Stomach (tissue), 9 donors: ENCODE measurements around the gene COL23A1. TPM values are rescaled to one million over a fixed set of nuclear protein-coding genes. Genes with fewer than 3 reads are reported as not detected.
A peak's percentile ranks its signal among the peaks of the same experiment; 100 is the strongest.

ENCODE experiments used
- DNase-seq, 2 donors: peaks; one replicate each; pipeline versions ENCODE4 v3.0.0 to v3.0.0-alpha.2; 2013 to 2019
- H3K27ac ChIP-seq, 5 donors: fragments of 200-600 bp in 4 of 5; sonication (generic) in 4 of 5; one replicate each; pipeline ENCODE4 v1.5.1; 2013 to 2019; ENCODE audit warnings: mild to moderate bottlenecking in 1 of 5, moderate library complexity in 1 of 5
- H3K27me3 ChIP-seq, 3 donors: fragments of 200-600 bp; sonication (generic); one replicate each; pipeline ENCODE4 v1.5.1; 2017 to 2019; ENCODE audit warnings: mixed run types in 1 of 3
- H3K36me3 ChIP-seq, 4 donors: fragments of 200-600 bp; sonication (generic); 1 replicate in 3 of 4; 2 replicates in 1 of 4; pipeline ENCODE4 v1.5.1; 2016 to 2019
- H3K4me1 ChIP-seq, 4 donors: fragments of 200-600 bp; sonication (generic); one replicate each; pipeline ENCODE4 v1.5.1; 2016 to 2019
- H3K4me3 ChIP-seq, 4 donors: fragments of 200-600 bp; sonication (generic) in 3 of 4; one replicate each; pipeline ENCODE4 v1.5.1; 2016 to 2019; ENCODE audit warnings: mild to moderate bottlenecking in 1 of 4
- H3K9me3 ChIP-seq, 4 donors: fragments of 200-600 bp; sonication (generic); one replicate each; pipeline ENCODE4 v1.5.1; 2016 to 2019
- EP300 ChIP-seq: sonication (generic); formaldehyde crosslinking; IDR thresholded peaks from one replicate; pipeline ENCODE4 v1.6.1; 2017; ENCODE audit warnings: antibody characterized with exemption
- POLR2A ChIP-seq, 4 donors: fragments of 450-650 bp; IDR thresholded peaks; one replicate each; pipeline ENCODE4 v1.6.1; 2016; ENCODE audit warnings: antibody characterized with exemption in 4 of 4, control low read depth in 2 of 4, mild to moderate bottlenecking in 1 of 4, moderate library complexity in 1 of 4
- POLR2AphosphoS5 ChIP-seq, 3 donors: sonication (generic); formaldehyde crosslinking; IDR thresholded peaks; one replicate each; pipeline ENCODE4 v1.6.1; 2016; ENCODE audit warnings: antibody characterized with exemption in 3 of 3
- WGBS, 5 donors: extraction: QIAGEN DNeasy Blood & Tissue Kit in 3 of 5; methylation state at CpG; one replicate each; pipeline versions ENCODE4 v1.1.5 to v1.1.7; 2013 to 2018; 5-methylcytosine and 5-hydroxymethylcytosine counted together
- intact Hi-C: fragments of 100-400 bp; cut with DNase I; formaldehyde crosslinking; loops from one replicate; pipeline ENCODE4 v1.15.1; 2023; ENCODE audit warnings: low total_unique reads
- polyA plus RNA-seq, 3 donors: library from polyadenylated mRNA; stranded (reverse); fragments of 200-250 nt; gene quantifications; one replicate each; pipeline ENCODE4 v1.2.3, GENCODE V29; 2013
- total RNA-seq, 5 donors: library from RNA; depleted of rRNA; stranded (reverse); fragments of >200 nt; gene quantifications; one replicate each; pipeline versions ENCODE4 v1.1.0 to v1.2.3, GENCODE V29; 2014 to 2016
- TF ChIP-seq, protein P1 (sequence below), 7 experiments: fragments of 450-650 bp in 4 of 7; fragments of 200-600 bp in 3 of 7; sonication (generic) in 3 of 7; IDR thresholded peaks; one replicate each; pipeline ENCODE4 v1.5.1; 2016 to 2019; ENCODE audit warnings: antibody characterized with exemption in 7 of 7, control low read depth in 2 of 7, mild to moderate bottlenecking in 1 of 7
- donor health status: healthy with polysubstance abuse.
- donor health status: Bipolar disorder and iron deficiency.
- donor health status: healthy.

The COL23A1 gene
- total and polyA plus RNA-seq, 8 donors = under 0.01 to 7.0 (median 1.4) TPM

DNA sequence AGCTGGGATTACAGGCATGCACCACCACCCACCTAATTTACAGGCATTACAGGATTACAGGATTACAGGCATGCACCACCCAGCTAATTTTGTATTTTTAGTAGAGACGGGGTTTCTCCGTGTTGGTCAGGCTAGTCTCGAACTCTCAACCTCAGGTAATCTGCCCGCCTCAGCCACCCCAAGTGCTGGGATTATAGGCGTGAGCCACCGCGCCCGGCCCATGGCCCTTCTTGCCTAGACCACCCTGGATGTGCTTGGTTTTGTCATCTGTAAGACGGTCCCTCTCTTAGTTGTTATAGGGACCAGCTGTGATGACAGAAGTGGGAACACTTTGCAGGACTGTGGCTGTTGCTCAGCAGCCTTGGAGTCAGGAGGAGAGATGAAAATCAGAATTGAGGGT, 354.1 kb downstream of the COL23A1 start:
- TF ChIP-seq, protein P1, sequence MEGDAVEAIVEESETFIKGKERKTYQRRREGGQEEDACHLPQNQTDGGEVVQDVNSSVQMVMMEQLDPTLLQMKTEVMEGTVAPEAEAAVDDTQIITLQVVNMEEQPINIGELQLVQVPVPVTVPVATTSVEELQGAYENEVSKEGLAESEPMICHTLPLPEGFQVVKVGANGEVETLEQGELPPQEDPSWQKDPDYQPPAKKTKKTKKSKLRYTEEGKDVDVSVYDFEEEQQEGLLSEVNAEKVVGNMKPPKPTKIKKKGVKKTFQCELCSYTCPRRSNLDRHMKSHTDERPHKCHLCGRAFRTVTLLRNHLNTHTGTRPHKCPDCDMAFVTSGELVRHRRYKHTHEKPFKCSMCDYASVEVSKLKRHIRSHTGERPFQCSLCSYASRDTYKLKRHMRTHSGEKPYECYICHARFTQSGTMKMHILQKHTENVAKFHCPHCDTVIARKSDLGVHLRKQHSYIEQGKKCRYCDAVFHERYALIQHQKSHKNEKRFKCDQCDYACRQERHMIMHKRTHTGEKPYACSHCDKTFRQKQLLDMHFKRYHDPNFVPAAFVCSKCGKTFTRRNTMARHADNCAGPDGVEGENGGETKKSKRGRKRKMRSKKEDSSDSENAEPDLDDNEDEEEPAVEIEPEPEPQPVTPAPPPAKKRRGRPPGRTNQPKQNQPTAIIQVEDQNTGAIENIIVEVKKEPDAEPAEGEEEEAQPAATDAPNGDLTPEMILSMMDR (IDR thresholded peaks at IDR 0.05) = no peak
- TF ChIP-seq POLR2A (IDR thresholded peaks at IDR 0.05) (no peak), EP300 (no peak), POLR2AphosphoS5 (IDR thresholded peaks at IDR 0.05) (no peak)
- no peak for DNase-seq
- Histone ChIP-seq H3K4me1 (peaks cover 6 to 68% (median 40%) of the 10 kb centered on the region in 4 donors), H3K9me3 (no peaks in the 10 kb centered on the region), H3K36me3 (peaks cover 0 to 3% (median 2%) of the 10 kb centered on the region in 4 donors), H3K4me3 (no peak overlapping the region), H3K27ac (peak overlapping the region in 1 of 5 donors; percentile 10), H3K27me3 (no peaks in the 10 kb centered on the region)
- intact Hi-C loops = no loop called here
- WGBS, 5 donors = 86 to 92% (median 88%) methylated on average over 9 of the region's 9 CpGs

DNA sequence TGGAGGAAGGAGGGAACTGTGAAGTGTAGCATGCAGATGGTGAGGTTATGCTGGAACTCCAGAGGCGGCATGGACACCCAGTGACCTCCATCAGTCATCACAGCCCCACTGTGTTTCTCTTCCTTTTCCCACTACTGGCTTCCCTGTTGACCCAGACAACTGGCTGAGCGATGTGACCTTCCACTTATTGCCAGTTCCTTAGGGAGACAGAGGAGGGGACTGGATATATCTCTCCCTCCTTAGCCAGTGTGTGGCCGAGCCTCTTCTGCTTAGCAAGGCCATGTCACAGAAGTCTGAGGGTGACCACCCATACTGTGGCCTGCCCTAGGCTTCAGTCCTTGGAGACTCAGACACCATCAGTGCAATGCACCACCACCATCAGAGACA, 354.6 kb downstream of the COL23A1 start:
- DNase-seq = no peak
- Histone ChIP-seq H3K4me1 (peaks cover 11 to 72% (median 43%) of the 10 kb centered on the region in 4 donors), H3K27ac (no peak overlapping the region), H3K9me3 (no peaks in the 10 kb centered on the region), H3K36me3 (peaks cover 0 to 9% (median 3%) of the 10 kb centered on the region in 4 donors), H3K4me3 (no peak overlapping the region), H3K27me3 (no peaks in the 10 kb centered on the region)
- TF ChIP-seq POLR2AphosphoS5 (IDR thresholded peaks at IDR 0.05) (no peak), EP300 (no peak), POLR2A (IDR thresholded peaks at IDR 0.05) (no peak)
- TF ChIP-seq, protein P1 (IDR thresholded peaks at IDR 0.05) = no peak
- WGBS, 5 donors = 82 to 90% (median 83%) methylated on average over 3 of the region's 3 CpGs
- intact Hi-C loops = no loop called here

DNA sequence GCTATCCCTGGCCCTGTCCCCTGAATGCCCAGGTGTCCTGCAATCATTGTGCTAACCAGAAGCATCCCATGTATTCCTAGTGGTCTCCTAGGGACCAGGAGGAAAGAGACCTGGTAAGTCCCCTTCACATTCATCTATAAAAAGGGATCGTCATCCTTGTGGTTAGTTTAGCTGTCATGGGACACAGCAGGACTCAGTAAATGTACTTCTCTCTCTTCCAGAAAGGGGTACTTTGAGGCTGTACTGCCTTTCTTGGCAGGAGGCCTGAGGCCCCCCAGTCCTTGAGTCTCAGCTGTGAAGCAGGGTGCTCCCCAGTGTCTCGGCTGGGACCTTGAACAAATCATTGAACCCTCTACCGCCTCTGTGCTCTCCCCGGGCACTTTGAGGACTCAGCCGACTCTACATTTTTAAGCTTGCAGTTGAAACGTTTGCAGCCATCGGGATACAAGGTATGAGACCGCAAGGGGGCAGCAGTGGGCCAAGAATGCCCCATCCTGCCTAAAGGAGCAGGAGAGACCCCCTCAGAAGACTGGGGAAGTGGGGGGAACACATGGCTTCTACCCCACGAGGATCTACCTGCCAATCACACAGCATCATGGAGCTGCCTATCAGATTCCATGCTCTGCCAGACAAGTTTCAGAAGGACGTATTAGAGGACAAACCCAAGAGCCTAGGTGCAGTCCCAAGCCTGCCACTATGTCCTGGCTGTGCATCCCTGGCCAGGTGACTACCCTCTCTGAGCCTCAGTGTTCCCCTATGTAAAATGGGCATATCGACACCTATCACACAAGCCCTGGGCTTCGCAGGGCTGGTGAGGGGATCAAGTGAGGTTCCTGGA, 355.2 kb downstream of the COL23A1 start:
- 23 to 25% (median 23%) methylated on average over 12 of the region's 12 CpGs for WGBS, 5 donors
- no peak overlapping the region for H3K27ac ChIP-seq
- no peak for TF ChIP-seq EP300
- TF ChIP-seq, protein P1 (IDR thresholded peaks at IDR 0.05) = peak in 4 of 7 experiments; percentile 27 to 63 (median 53)
- DNase-seq = peak; percentile 73 to 87
- H3K4me3 ChIP-seq = no peak overlapping the region
- H3K4me1 ChIP-seq = peaks cover 11 to 72% (median 46%) of the 10 kb centered on the region in 4 donors
- H3K9me3 ChIP-seq = no peaks in the 10 kb centered on the region
- intact Hi-C loops = no loop called here
- H3K27me3 ChIP-seq = no peaks in the 10 kb centered on the region
- peaks cover 4 to 15% (median 6%) of the 10 kb centered on the region in 4 donors for H3K36me3 ChIP-seq

DNA sequence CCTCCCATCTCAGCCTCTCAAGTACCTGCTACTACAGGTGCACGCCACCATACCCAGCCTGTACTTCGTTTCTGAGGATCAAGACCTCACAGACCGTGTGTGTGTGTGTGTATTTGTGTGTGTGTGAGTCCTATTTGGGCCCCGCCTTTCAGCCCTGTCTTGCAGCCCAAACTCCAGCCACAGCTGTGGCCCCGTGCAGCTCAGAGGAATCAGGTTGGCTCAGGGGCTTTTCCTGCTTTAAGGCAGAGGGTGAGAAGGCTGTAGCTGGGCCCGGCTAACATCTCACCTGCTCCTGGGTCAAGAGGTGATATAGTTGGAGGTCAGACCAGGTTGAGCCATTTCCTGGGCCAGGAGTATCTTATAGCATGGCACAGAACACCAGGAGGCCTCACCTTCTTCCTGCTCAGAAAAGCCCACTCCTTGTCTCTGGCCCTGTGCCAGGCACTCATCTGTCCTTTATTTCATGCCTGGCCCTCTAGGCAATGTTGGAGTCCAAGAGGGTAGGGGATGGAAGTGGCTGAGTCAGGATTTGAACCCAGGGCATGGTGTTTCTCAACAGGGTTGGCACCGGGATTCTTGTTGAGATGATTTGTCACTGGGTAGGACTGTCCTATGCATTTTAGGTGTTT, 356.0 kb downstream of the COL23A1 start:
- no peaks in the 10 kb centered on the region for H3K27me3 ChIP-seq
- H3K9me3 ChIP-seq = no peaks in the 10 kb centered on the region
- 80 to 87% (median 83%) methylated on average over 7 of the region's 7 CpGs for WGBS, 5 donors
- no peak for DNase-seq
- intact Hi-C loops = no loop called here
- peaks cover 11 to 76% (median 52%) of the 10 kb centered on the region in 4 donors for H3K4me1 ChIP-seq
- no peak overlapping the region for H3K4me3 ChIP-seq
- H3K36me3 ChIP-seq = peaks cover 10 to 22% (median 14%) of the 10 kb centered on the region in 4 donors
- TF ChIP-seq EP300 (no peak), POLR2AphosphoS5 (IDR thresholded peaks at IDR 0.05) (no peak), POLR2A (IDR thresholded peaks at IDR 0.05) (no peak)
- TF ChIP-seq, protein P1 (IDR thresholded peaks at IDR 0.05) = no peak
- no peak overlapping the region for H3K27ac ChIP-seq
